Measurements from ENCODE around the gene SNPH.

GRCh38 chr20:1332749-1333300 is 66.7 kb downstream of the SNPH start:
- TF ChIP-seq, protein P1, sequence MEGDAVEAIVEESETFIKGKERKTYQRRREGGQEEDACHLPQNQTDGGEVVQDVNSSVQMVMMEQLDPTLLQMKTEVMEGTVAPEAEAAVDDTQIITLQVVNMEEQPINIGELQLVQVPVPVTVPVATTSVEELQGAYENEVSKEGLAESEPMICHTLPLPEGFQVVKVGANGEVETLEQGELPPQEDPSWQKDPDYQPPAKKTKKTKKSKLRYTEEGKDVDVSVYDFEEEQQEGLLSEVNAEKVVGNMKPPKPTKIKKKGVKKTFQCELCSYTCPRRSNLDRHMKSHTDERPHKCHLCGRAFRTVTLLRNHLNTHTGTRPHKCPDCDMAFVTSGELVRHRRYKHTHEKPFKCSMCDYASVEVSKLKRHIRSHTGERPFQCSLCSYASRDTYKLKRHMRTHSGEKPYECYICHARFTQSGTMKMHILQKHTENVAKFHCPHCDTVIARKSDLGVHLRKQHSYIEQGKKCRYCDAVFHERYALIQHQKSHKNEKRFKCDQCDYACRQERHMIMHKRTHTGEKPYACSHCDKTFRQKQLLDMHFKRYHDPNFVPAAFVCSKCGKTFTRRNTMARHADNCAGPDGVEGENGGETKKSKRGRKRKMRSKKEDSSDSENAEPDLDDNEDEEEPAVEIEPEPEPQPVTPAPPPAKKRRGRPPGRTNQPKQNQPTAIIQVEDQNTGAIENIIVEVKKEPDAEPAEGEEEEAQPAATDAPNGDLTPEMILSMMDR (IDR thresholded peaks at IDR 0.05): no peak
- TF ChIP-seq EZH2 (IDR thresholded peaks at IDR 0.05): no peak

Measured in neural progenitor cell (in vitro differentiated cells).